PFSK-1 (cell line): ENCODE measurements around the gene FOXS1.

Experiments
- FOXP2 ChIP-seq: optimal IDR thresholded peaks from 2 replicates; pipeline ENCODE3; 2011; ENCODE audit warnings: borderline replicate concordance, control low read depth, inconsistent platforms; ENCODE audit not compliant: insufficient read depth; ENCODE audit errors: extremely low read length, extremely low read depth
- POLR2AphosphoS5 ChIP-seq: IDR thresholded peaks from 2 replicates; pipeline ENCODE4 v1.6.1; 2012; ENCODE audit warnings: low read depth, mild to moderate bottlenecking, control low read depth, low read length, moderate library complexity
- REST ChIP-seq, 2 experiments: IDR thresholded peaks; 2 replicates each; pipeline versions ENCODE4 v1.6.1 to v1.8.0; 2011 to 2012; ENCODE audit warnings: low read depth in 2 of 2, low read length in 2 of 2, control low read depth in 1 of 2, inconsistent platforms in 1 of 2, mild to moderate bottlenecking in 1 of 2, moderate library complexity in 1 of 2; ENCODE audit not compliant: insufficient read depth in 1 of 2
- SIN3A ChIP-seq: IDR thresholded peaks from 2 replicates; pipeline ENCODE4 v1.6.1; 2012; ENCODE audit warnings: mild to moderate bottlenecking, low read length, moderate library complexity, borderline replicate concordance; ENCODE audit not compliant: insufficient read depth
- TAF1 ChIP-seq: IDR thresholded peaks from 2 replicates; pipeline ENCODE4 v1.6.1; 2012; ENCODE audit warnings: low read length, control low read depth, borderline replicate concordance; ENCODE audit not compliant: insufficient read depth

GRCh38 chr20:31860390-31861134, 15.2 kb upstream of the FOXS1 start:
- TF ChIP-seq TAF1 (no peak), POLR2AphosphoS5 (no peak), REST (IDR thresholded peaks at IDR 0.05; ENCODE audit: insufficient read depth in 1 of 2, low read depth in 2 of 2, low read length in 2 of 2) (0 out of 4 replicates have a peak, but pooled peaks of 1 of the 2 experiments have one; percentile 15), SIN3A (no peak), FOXP2 (no peak)
